Measurements from ENCODE around the gene DAB2IP. TPM values are rescaled to one million over a fixed set of nuclear protein-coding genes. Genes with fewer than 3 reads are reported as not detected.

DAB2IP gene
- total RNA-seq, 1 experiment from 2014 or later: 52.6 TPM

DNA sequence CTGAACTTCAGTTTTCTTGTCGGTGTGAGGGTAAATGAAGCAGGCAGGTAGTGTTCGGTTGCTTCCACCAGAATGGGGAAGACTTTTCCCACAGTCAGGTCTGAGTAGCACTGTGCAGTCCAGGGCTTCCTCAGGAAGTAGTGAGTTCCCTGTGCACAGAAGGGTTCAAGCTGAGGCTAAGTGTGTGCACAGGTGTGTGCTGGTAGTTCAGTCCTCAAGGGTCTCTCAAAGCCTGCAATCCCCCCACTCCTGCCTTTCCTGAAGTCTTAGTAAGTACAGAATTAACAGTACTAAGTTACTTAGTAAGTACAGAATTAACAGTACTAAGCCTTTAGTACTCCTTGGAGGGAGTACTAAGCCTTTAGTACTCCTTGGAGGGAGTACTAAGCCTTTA is 1.4 kb downstream of the DAB2IP start (continued):
- TF ChIP-seq ZNF512 (CRISPR knock-in tag; IDR thresholded peaks at IDR 0.05; ENCODE audit: borderline replicate concordance) (no peak), KAT7 (CRISPR knock-in tag; IDR thresholded peaks at IDR 0.05; ENCODE audit: borderline replicate concordance) (no peak)
- TF ChIP-seq, protein P1, sequence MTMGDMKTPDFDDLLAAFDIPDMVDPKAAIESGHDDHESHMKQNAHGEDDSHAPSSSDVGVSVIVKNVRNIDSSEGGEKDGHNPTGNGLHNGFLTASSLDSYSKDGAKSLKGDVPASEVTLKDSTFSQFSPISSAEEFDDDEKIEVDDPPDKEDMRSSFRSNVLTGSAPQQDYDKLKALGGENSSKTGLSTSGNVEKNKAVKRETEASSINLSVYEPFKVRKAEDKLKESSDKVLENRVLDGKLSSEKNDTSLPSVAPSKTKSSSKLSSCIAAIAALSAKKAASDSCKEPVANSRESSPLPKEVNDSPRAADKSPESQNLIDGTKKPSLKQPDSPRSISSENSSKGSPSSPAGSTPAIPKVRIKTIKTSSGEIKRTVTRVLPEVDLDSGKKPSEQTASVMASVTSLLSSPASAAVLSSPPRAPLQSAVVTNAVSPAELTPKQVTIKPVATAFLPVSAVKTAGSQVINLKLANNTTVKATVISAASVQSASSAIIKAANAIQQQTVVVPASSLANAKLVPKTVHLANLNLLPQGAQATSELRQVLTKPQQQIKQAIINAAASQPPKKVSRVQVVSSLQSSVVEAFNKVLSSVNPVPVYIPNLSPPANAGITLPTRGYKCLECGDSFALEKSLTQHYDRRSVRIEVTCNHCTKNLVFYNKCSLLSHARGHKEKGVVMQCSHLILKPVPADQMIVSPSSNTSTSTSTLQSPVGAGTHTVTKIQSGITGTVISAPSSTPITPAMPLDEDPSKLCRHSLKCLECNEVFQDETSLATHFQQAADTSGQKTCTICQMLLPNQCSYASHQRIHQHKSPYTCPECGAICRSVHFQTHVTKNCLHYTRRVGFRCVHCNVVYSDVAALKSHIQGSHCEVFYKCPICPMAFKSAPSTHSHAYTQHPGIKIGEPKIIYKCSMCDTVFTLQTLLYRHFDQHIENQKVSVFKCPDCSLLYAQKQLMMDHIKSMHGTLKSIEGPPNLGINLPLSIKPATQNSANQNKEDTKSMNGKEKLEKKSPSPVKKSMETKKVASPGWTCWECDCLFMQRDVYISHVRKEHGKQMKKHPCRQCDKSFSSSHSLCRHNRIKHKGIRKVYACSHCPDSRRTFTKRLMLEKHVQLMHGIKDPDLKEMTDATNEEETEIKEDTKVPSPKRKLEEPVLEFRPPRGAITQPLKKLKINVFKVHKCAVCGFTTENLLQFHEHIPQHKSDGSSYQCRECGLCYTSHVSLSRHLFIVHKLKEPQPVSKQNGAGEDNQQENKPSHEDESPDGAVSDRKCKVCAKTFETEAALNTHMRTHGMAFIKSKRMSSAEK (CRISPR knock-in tag; IDR thresholded peaks at IDR 0.05; ENCODE audit: borderline replicate concordance): no peak

- no peak overlapping the region for H3K4me3 Mint-ChIP-seq
- H3K27me3 Mint-ChIP-seq (ENCODE audit: low read depth): peaks cover 9% of the 10 kb centered on the region; the same call in 1 of the 2 replicates
- ChIA-PET CTCF (interaction anchor here (1.1 kb wide), 1 partner anchor 30 kb away, joined by 3 read pairs; no protein-coding TSS in a partner anchor), POLR2A (no interaction called here)
- ATAC-seq: no peak
- no peaks in the 10 kb centered on the region; the same call in 1 of the 2 replicates for H3K36me3 Mint-ChIP-seq
- H3K27ac Mint-ChIP-seq: no peak overlapping the region
- peaks cover 44% of the 10 kb centered on the region for H3K4me1 Mint-ChIP-seq
- TF ChIP-seq TP53 (CRISPR knock-in tag; IDR thresholded peaks at IDR 0.05): no peak
- TF ChIP-seq EMX1 (CRISPR knock-in tag; IDR thresholded peaks at IDR 0.05): no peak
- TF ChIP-seq ZNF512 (CRISPR knock-in tag; IDR thresholded peaks at IDR 0.05; ENCODE audit: borderline replicate concordance): no peak
- TF ChIP-seq, protein P2, sequence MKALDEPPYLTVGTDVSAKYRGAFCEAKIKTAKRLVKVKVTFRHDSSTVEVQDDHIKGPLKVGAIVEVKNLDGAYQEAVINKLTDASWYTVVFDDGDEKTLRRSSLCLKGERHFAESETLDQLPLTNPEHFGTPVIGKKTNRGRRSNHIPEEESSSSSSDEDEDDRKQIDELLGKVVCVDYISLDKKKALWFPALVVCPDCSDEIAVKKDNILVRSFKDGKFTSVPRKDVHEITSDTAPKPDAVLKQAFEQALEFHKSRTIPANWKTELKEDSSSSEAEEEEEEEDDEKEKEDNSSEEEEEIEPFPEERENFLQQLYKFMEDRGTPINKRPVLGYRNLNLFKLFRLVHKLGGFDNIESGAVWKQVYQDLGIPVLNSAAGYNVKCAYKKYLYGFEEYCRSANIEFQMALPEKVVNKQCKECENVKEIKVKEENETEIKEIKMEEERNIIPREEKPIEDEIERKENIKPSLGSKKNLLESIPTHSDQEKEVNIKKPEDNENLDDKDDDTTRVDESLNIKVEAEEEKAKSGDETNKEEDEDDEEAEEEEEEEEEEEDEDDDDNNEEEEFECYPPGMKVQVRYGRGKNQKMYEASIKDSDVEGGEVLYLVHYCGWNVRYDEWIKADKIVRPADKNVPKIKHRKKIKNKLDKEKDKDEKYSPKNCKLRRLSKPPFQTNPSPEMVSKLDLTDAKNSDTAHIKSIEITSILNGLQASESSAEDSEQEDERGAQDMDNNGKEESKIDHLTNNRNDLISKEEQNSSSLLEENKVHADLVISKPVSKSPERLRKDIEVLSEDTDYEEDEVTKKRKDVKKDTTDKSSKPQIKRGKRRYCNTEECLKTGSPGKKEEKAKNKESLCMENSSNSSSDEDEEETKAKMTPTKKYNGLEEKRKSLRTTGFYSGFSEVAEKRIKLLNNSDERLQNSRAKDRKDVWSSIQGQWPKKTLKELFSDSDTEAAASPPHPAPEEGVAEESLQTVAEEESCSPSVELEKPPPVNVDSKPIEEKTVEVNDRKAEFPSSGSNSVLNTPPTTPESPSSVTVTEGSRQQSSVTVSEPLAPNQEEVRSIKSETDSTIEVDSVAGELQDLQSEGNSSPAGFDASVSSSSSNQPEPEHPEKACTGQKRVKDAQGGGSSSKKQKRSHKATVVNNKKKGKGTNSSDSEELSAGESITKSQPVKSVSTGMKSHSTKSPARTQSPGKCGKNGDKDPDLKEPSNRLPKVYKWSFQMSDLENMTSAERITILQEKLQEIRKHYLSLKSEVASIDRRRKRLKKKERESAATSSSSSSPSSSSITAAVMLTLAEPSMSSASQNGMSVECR (CRISPR knock-in tag; IDR thresholded peaks at IDR 0.05; ENCODE audit: borderline replicate concordance): no peak
- TF ChIP-seq ZSCAN18 (CRISPR knock-in tag; IDR thresholded peaks at IDR 0.05): no peak
- TF ChIP-seq, protein P3, sequence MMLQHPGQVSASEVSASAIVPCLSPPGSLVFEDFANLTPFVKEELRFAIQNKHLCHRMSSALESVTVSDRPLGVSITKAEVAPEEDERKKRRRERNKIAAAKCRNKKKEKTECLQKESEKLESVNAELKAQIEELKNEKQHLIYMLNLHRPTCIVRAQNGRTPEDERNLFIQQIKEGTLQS (CRISPR knock-in tag; conservative IDR thresholded peaks at IDR 0.05): no peak
- no peak for TF ChIP-seq ZNF263 (CRISPR knock-in tag; IDR thresholded peaks at IDR 0.05; ENCODE audit: low read depth)
- TF ChIP-seq ZBTB43 (CRISPR knock-in tag; IDR thresholded peaks at IDR 0.05): no peak
- no peak for TF ChIP-seq CREB1 (CRISPR knock-in tag; IDR thresholded peaks at IDR 0.05)
- no peak for TF ChIP-seq CDX4 (CRISPR knock-in tag; IDR thresholded peaks at IDR 0.05; ENCODE audit: borderline replicate concordance)
- no peak for TF ChIP-seq CBFB (CRISPR knock-in tag; IDR thresholded peaks at IDR 0.05; ENCODE audit: low read depth)
- TF ChIP-seq, protein P4, sequence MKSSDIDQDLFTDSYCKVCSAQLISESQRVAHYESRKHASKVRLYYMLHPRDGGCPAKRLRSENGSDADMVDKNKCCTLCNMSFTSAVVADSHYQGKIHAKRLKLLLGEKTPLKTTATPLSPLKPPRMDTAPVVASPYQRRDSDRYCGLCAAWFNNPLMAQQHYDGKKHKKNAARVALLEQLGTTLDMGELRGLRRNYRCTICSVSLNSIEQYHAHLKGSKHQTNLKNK (CRISPR knock-in tag; IDR thresholded peaks at IDR 0.05): no peak
- no peak for TF ChIP-seq TEAD4 (CRISPR knock-in tag; IDR thresholded peaks at IDR 0.05)
- no peak for TF ChIP-seq NFATC4 (CRISPR knock-in tag; IDR thresholded peaks at IDR 0.05)
- no peak for TF ChIP-seq FOXP1 (CRISPR knock-in tag; IDR thresholded peaks at IDR 0.05; ENCODE audit: borderline replicate concordance)
- TF ChIP-seq NFE2L1 (CRISPR knock-in tag; IDR thresholded peaks at IDR 0.05): no peak
- no peak for TF ChIP-seq NR2C2 (CRISPR knock-in tag; IDR thresholded peaks at IDR 0.05)
- no peaks in the 10 kb centered on the region for H3K9me3 Mint-ChIP-seq
- no peak for DNase-seq (ENCODE audit: low spot score)
Observed at GRCh38 chr9:121654499-121655140, 3.2 kb downstream of the DAB2IP start.
